NCI-H2227 (cell line): Measurements from ENCODE around the gene COL20A1.

Source experiments
- DNase-seq: peaks from one replicate; lab custom pipeline; 2025; ENCODE audit not compliant: unreplicated experiment; lab: John Stamatoyannopoulos, UW

COL20A1 gene

GRCh38 chr20:63292904-63293303 lies at the start of gene COL20A1:
TSS of gene COL20A1 (plus strand) at chr20:63293186. CDS start at chr20:63295108, 1,922 bp downstream.
- DNase-seq: no peak

GRCh38 chr20:63243604-63244247 lies 49.3 kb upstream of the COL20A1 start:
- no peak for DNase-seq

GRCh38 chr20:63244468-63244867 lies 48.5 kb upstream of the COL20A1 start:
- DNase-seq: no peak

GRCh38 chr20:63246490-63247288 lies 46.3 kb upstream of the COL20A1 start:
- no peak for DNase-seq

GRCh38 chr20:63247671-63248228 lies 45.2 kb upstream of the COL20A1 start:
- no peak for DNase-seq

- no peak for DNase-seq
Observed at GRCh38 chr20:63248835-63249591, 44.0 kb upstream of the COL20A1 start.

GRCh38 chr20:63249891-63250290 lies 43.1 kb upstream of the COL20A1 start:
- DNase-seq: no peak

- peak; percentile 17 for DNase-seq
Observed at GRCh38 chr20:63251350-63251749, 41.6 kb upstream of the COL20A1 start.

- no peak for DNase-seq
Observed at GRCh38 chr20:63252284-63252711, 40.7 kb upstream of the COL20A1 start.

- DNase-seq: no peak
Observed at GRCh38 chr20:63253065-63253437, 39.9 kb upstream of the COL20A1 start.

- DNase-seq: peak; percentile 42
Observed at GRCh38 chr20:63253438-63254231, 39.4 kb upstream of the COL20A1 start.

- peak; percentile 41 for DNase-seq
Observed at GRCh38 chr20:63254232-63254605, 38.8 kb upstream of the COL20A1 start, which contains the start of gene NKAIN4. TSS of gene NKAIN4 (minus strand) at chr20:63254463. CDS start at chr20:63254450, 13 bp downstream.

- DNase-seq: no peak
Observed at GRCh38 chr20:63254606-63255384, 38.2 kb upstream of the COL20A1 start.

GRCh38 chr20:63255931-63256704 lies 36.9 kb upstream of the COL20A1 start:
- no peak for DNase-seq

GRCh38 chr20:63256954-63257353 lies 36.0 kb upstream of the COL20A1 start:
- no peak for DNase-seq

- no peak for DNase-seq
Observed at GRCh38 chr20:63257629-63258028, 35.4 kb upstream of the COL20A1 start.

- DNase-seq: no peak
Observed at GRCh38 chr20:63258781-63259180, 34.2 kb upstream of the COL20A1 start.

GRCh38 chr20:63259734-63260460 lies 33.1 kb upstream of the COL20A1 start:
- no peak for DNase-seq
